ENCODE data around the gene DMRTB1. TPM values are rescaled to one million over a fixed set of nuclear protein-coding genes. Genes with fewer than 3 reads are reported as not detected.

The DMRTB1 gene
- total and polyA plus RNA-seq, 9 of the 15 experiments (the other 6 are each of a cell fraction or from before 2014, with no cell fraction given): 0.06 to 0.35 (median 0.13) TPM; not detected in 3

DNA sequence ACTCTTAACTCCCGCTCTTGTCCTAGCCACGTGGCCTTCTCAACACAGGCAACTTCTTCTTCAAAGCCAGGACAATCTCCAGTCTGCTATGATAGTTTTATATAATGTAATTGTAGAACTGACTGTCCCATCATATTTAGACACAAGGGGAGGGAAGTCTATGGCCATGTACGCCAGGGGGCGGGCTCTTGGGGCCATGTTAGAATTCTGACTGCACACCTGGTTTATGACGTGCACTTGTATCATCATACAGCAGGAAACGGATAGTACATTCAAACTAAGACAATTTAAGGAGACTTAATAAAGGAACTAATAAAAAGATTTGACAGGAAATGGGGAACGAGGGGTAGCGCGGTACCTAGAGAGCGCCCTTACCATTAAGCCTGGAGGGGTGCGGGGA lies 21.5 kb downstream of the DMRTB1 start:
- H3K4me1 ChIP-seq (replicated peaks in 1 of 2; ENCODE audit: control insufficient read depth in 2 of 2, insufficient read depth in 2 of 2, low read length in 2 of 2): peaks cover 0 to 2% of the 10 kb centered on the region in 2 experiments; a peak in 1 of 5 replicates
- H3K36me3 ChIP-seq (ENCODE audit: control insufficient read depth, insufficient read depth, low read length): no peaks in the 10 kb centered on the region
- H3K27ac ChIP-seq (ENCODE audit: extremely low read depth, low read depth, low read length): no peak overlapping the region
- ChIA-PET CTCF (ENCODE audit: low intra/inter-chr PET ratio) (interaction anchor here (0.5 to 0.7 kb wide), 2 partner anchors 21 to 282 kb away, joined by 3 read pairs; no protein-coding TSS in a partner anchor), POLR2A (no interaction called here)
- no TSS peak for BruUV-seq (replicated peaks)
- H3K9me1 ChIP-seq (ENCODE audit: control insufficient read depth, insufficient read depth, low read length): no peaks in the 10 kb centered on the region
- no peak overlapping the region for H2AFZ ChIP-seq (ENCODE audit: low read depth, low read length)
- 6% methylated on average over 11 of the region's 11 CpGs for WGBS (ENCODE audit: insufficient coverage, low coverage, missing lambda C conversion rate)
- no peak overlapping the region for H3K4me2 ChIP-seq (ENCODE audit: insufficient read depth, low read length)
- no peak overlapping the region for H3K9ac ChIP-seq (ENCODE audit: insufficient read depth in 1 of 2, low read depth in 2 of 2, low read length in 2 of 2)
- no peaks in the 10 kb centered on the region for H3K9me3 ChIP-seq (replicated peaks; ENCODE audit: control insufficient read depth, insufficient read depth, low read depth, low read length)
- no peak overlapping the region for H3K4me3 ChIP-seq
- H3K27me3 ChIP-seq (ENCODE audit: control insufficient read depth in 2 of 2, insufficient read depth in 2 of 2, low read length in 2 of 2): peaks cover 32 to 83% of the 10 kb centered on the region in 2 experiments
- intact Hi-C loops (cut with micrococcal nuclease): loop anchor here (10.0 kb wide), 1 partner anchor 464 kb away; the partner anchor contains the start of genes IFT25 and LRRC42
- in situ Hi-C loops (cut with MboI): no loop called here
- H4K20me1 ChIP-seq (replicated peaks; ENCODE audit: control insufficient read depth, insufficient read depth, low read length): peaks cover 13% of the 10 kb centered on the region
- FAIRE-seq (peak; percentile 73), DNase-seq (ENCODE audit: extremely low read depth in 1 of 4, low spot score in 3 of 4) (peak in 1 of 4 experiments; percentile 11), ATAC-seq (no peak)
- no peaks in the 10 kb centered on the region for H3K79me2 ChIP-seq (ENCODE audit: control insufficient read depth, insufficient read depth, low read length)
- TF ChIP-seq ZNF445 (CRISPR knock-in tag; IDR thresholded peaks at IDR 0.05; ENCODE audit: low read depth) (no peak), CREM (IDR thresholded peaks at IDR 0.05; ENCODE audit: low read depth) (0 out of 2 replicates have a peak, but pooled peaks have one; percentile 18), MECOM (CRISPR knock-in tag; IDR thresholded peaks at IDR 0.05) (no peak), CREB1 (IDR thresholded peaks at IDR 0.05) (0 out of 2 replicates have a peak, but pooled peaks have one; percentile 32), CREB1 (CRISPR knock-in tag; IDR thresholded peaks at IDR 0.05) (no peak), SP2 (IDR thresholded peaks at IDR 0.05; ENCODE audit: extremely low read depth, low read depth, low read length, poor library complexity, severe bottlenecking) (no peak), PYGO2 (tag; IDR thresholded peaks at IDR 0.05) (no peak), ZNF263 (CRISPR knock-in tag; IDR thresholded peaks at IDR 0.05; ENCODE audit: borderline replicate concordance) (no peak), KLF13 (tag; IDR thresholded peaks at IDR 0.05; ENCODE audit: borderline replicate concordance, low read depth) (no peak), YY1 (IDR thresholded peaks at IDR 0.05; ENCODE audit: borderline replicate concordance in 1 of 3, control insufficient read depth in 1 of 3, extremely low read depth in 1 of 3, insufficient read depth in 3 of 3, insufficient read length in 1 of 3, insufficient replicate concordance in 2 of 3, low read depth in 1 of 3, low read length in 2 of 3) (peak in 1 of 3 experiments; percentile 39), KDM4B (IDR thresholded peaks at IDR 0.05; ENCODE audit: borderline replicate concordance in 2 of 2, low read depth in 1 of 2) (no peak), MAFG (tag; conservative IDR thresholded peaks at IDR 0.05) (no peak), TCFL5 (CRISPR knock-in tag; conservative IDR thresholded peaks at IDR 0.05) (no peak), ELF2 (CRISPR knock-in tag; IDR thresholded peaks at IDR 0.05) (no peak), RAD21 (CRISPR knock-in tag; conservative IDR thresholded peaks at IDR 0.05 in 1 of 2, IDR thresholded peaks at IDR 0.05 in 1 of 2) (peak in 1 of 2 experiments; percentile 8; a peak in 1 of 4 replicates)
- TF ChIP-seq, protein P1, sequence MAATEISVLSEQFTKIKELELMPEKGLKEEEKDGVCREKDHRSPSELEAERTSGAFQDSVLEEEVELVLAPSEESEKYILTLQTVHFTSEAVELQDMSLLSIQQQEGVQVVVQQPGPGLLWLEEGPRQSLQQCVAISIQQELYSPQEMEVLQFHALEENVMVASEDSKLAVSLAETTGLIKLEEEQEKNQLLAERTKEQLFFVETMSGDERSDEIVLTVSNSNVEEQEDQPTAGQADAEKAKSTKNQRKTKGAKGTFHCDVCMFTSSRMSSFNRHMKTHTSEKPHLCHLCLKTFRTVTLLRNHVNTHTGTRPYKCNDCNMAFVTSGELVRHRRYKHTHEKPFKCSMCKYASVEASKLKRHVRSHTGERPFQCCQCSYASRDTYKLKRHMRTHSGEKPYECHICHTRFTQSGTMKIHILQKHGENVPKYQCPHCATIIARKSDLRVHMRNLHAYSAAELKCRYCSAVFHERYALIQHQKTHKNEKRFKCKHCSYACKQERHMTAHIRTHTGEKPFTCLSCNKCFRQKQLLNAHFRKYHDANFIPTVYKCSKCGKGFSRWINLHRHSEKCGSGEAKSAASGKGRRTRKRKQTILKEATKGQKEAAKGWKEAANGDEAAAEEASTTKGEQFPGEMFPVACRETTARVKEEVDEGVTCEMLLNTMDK (IDR thresholded peaks at IDR 0.05; ENCODE audit: borderline replicate concordance, insufficient read depth, low read depth, low read length, poor library complexity, severe bottlenecking): peak; percentile 35
- TF ChIP-seq, protein P2, sequence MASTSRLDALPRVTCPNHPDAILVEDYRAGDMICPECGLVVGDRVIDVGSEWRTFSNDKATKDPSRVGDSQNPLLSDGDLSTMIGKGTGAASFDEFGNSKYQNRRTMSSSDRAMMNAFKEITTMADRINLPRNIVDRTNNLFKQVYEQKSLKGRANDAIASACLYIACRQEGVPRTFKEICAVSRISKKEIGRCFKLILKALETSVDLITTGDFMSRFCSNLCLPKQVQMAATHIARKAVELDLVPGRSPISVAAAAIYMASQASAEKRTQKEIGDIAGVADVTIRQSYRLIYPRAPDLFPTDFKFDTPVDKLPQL (IDR thresholded peaks at IDR 0.05; ENCODE audit: extremely low read depth, insufficient read length): no peak
- TF ChIP-seq, protein P3, sequence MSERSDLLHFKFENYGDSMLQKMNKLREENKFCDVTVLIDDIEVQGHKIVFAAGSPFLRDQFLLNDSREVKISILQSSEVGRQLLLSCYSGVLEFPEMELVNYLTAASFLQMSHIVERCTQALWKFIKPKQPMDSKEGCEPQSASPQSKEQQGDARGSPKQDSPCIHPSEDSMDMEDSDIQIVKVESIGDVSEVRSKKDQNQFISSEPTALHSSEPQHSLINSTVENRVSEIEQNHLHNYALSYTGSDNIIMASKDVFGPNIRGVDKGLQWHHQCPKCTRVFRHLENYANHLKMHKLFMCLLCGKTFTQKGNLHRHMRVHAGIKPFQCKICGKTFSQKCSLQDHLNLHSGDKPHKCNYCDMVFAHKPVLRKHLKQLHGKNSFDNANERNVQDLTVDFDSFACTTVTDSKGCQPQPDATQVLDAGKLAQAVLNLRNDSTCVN (CRISPR knock-in tag; IDR thresholded peaks at IDR 0.05): no peak

Measured in K562 (cell line).